SIG-M5 treated with dmso at 0.1 percent for 504 hours (cell line): ENCODE measurements around the gene SMCO2.
"Not testable (repeated sequence)": the region's sequence is repeated elsewhere in the genome, so short reads cannot be mapped to it uniquely, and the experiment has no call there.

Experiments
- DNase-seq: peaks from one replicate; lab custom pipeline; 2025; ENCODE audit not compliant: unreplicated experiment; lab: John Stamatoyannopoulos, UW

The SMCO2 gene

GRCh38 chr12:27523642-27524493 is 77.3 kb downstream of the SMCO2 start, which contains the start of gene PPFIBP1:
Gene PPFIBP1, plus strand, starts transcription at chr12:27524206. Its CDS starts 109,191 bp downstream, at chr12:27633397.
- DNase-seq = peak; percentile 93

GRCh38 chr12:27524494-27524835 is 77.9 kb downstream of the SMCO2 start:
- no peak for DNase-seq

GRCh38 chr12:27524839-27525753 is 78.6 kb downstream of the SMCO2 start:
- peak; percentile 7 for DNase-seq

- DNase-seq = no peak
Measured at GRCh38 chr12:27527512-27527911, 81.0 kb downstream of the SMCO2 start.

- DNase-seq = no peak
Measured at GRCh38 chr12:27528788-27529187, 82.3 kb downstream of the SMCO2 start.

GRCh38 chr12:27530157-27530922 is 83.8 kb downstream of the SMCO2 start:
- peak; percentile 17 for DNase-seq

GRCh38 chr12:27531896-27532295 is 85.4 kb downstream of the SMCO2 start:
- no peak for DNase-seq

GRCh38 chr12:27534060-27534764 is 87.7 kb downstream of the SMCO2 start:
- DNase-seq = no peak

GRCh38 chr12:27534765-27535161 is 88.2 kb downstream of the SMCO2 start:
- no peak for DNase-seq

GRCh38 chr12:27535318-27535717 is 88.8 kb downstream of the SMCO2 start:
- DNase-seq = no peak

GRCh38 chr12:27537855-27538675 is 91.5 kb downstream of the SMCO2 start:
- no peak for DNase-seq

- DNase-seq = no peak
Measured at GRCh38 chr12:27539191-27539631, 92.7 kb downstream of the SMCO2 start.

GRCh38 chr12:27541031-27541719 is 94.6 kb downstream of the SMCO2 start:
- no peak for DNase-seq

GRCh38 chr12:27542628-27543027 is 96.1 kb downstream of the SMCO2 start:
- DNase-seq = no peak

- not testable (repeated sequence) for DNase-seq
Measured at GRCh38 chr12:27544858-27545257, 98.3 kb downstream of the SMCO2 start.

GRCh38 chr12:27545665-27546064 is 99.1 kb downstream of the SMCO2 start:
- DNase-seq = no peak

GRCh38 chr12:27547592-27547991 is 101.1 kb downstream of the SMCO2 start:
- no peak for DNase-seq

GRCh38 chr12:27548301-27549199 is 102.0 kb downstream of the SMCO2 start:
- peak; percentile 22 for DNase-seq
